ENCODE data around the gene FCN2.

DNA sequence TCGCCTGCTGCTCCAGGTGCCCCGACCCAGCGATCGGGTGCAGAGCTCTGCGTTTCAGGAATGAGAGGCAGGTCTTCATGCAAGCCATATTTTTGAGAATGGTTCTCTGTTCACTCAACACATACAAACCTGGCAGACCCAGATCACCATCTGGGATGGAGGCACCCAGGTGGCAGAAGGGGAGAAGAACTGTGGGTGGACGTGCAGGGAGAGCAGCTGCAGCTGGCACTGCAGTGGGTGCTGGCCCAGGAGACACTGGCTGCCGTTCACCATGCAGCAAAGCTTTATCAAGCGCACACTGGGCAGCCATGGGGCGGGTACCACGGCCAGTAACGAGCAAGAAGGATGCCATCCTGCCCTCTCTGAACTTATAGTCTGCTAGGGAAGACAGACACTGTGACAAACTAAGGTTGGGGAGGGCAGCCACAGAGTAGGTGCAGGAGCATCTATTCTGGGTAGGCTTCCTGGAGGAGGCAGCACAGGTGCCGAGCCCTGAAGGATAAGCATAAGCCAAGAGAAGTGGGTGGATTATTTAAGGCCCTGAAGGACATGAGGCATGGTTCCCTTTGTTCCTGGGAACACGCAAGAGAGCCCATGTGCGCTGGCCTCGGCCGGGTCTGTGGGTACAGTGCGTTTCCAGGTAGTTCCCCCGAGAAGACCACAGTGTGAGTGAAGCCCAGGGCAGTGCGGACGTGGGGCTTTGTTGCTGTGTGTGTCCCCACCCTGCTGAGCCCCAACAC, 46.2 kb upstream of the FCN2 start:
- TF ChIP-seq, protein P1, sequence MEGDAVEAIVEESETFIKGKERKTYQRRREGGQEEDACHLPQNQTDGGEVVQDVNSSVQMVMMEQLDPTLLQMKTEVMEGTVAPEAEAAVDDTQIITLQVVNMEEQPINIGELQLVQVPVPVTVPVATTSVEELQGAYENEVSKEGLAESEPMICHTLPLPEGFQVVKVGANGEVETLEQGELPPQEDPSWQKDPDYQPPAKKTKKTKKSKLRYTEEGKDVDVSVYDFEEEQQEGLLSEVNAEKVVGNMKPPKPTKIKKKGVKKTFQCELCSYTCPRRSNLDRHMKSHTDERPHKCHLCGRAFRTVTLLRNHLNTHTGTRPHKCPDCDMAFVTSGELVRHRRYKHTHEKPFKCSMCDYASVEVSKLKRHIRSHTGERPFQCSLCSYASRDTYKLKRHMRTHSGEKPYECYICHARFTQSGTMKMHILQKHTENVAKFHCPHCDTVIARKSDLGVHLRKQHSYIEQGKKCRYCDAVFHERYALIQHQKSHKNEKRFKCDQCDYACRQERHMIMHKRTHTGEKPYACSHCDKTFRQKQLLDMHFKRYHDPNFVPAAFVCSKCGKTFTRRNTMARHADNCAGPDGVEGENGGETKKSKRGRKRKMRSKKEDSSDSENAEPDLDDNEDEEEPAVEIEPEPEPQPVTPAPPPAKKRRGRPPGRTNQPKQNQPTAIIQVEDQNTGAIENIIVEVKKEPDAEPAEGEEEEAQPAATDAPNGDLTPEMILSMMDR (IDR thresholded peaks at IDR 0.05; ENCODE audit: low read length): no peak
- TF ChIP-seq EZH2 (IDR thresholded peaks at IDR 0.05; ENCODE audit: borderline replicate concordance, low read length): no peak
